GM21423 (cell line): ENCODE measurements around the gene VIP.
"Not testable (repeated sequence)": the region's sequence is repeated elsewhere in the genome, so short reads cannot be mapped to it uniquely, and the experiment has no call there.

Source experiments
- ATAC-seq: cut with Tn5 transposase; IDR thresholded peaks from one replicate; pipeline ENCODE4 v1.9.1; 2021; ENCODE audit warnings: mild to moderate bottlenecking, moderate library complexity; ENCODE audit not compliant: unreplicated experiment

Gene VIP

GRCh38 chr6:152750694-152751093, at the start of gene VIP:
TSS of gene VIP (plus strand) at chr6:152750797. CDS start at chr6:152752178, 1,381 bp downstream.
- no peak for ATAC-seq

DNA sequence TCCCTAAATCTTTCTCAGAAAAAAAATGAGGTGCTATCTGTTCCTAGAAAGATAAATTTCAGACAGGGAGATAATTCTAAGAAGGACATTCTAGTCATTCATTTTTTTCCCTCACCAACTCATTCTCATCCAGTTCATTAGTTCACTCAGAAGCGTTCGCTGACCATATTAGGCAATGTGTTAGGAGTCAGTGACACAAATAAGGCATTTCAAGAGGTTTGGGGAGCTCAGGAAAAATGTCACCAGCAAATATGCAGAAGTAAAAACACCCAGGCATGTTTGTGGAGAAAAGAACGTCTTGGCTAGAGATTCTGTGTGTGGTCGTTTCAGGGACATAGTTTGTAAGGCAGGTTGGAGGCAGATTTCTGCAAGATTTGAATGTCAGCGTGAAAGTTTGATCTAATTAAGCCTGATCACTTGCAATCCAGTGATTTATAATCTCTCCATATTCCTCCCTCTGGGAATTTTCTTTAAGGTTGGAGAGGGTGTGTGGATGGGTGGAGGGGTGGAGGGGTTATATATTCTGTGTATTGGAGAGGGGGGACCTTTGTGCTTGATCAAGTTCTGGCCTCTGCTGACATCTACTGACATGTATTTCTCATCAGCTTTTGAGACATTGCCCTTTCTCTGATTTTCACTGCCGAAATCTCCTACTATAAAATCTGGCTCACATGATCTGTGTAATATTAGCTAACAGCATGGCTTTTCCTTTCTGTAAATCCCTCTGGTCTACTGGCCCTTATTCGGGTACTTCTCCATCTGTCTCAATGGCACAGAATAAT, 49.3 kb upstream of the VIP start:
- no peak for ATAC-seq

DNA sequence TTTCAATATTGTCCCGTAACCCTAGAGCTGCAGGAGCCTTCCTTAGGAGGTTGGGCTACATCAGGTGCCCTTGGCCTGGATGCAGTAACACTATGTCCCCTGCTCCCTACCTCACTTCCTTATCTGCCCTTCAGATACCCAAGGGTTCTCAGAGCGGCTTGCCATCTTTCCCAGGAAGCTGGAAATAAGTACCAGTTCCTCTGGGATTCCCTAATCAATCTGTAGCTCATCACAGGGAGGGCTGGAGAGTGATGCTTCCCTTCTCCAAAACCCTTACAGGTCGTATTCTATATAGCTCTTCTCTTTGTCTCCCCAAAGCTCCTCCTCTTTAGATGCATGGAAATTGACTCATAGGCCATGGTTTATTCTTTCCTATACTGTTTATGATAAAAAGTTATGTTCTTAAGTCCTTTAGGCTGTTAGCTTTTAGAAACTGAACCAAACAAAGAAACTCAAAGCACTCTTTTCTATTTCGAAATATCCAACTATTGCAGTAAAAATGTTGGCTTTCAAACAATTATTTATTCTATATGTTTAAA, 48.7 kb upstream of the VIP start:
- ATAC-seq: no peak

GRCh38 chr6:152703750-152704149, 46.8 kb upstream of the VIP start:
- not testable (repeated sequence) for ATAC-seq

GRCh38 chr6:152705327-152705726, 45.3 kb upstream of the VIP start:
- ATAC-seq: no peak

GRCh38 chr6:152716322-152716721, 34.3 kb upstream of the VIP start:
- ATAC-seq: no peak

GRCh38 chr6:152720974-152721373, 29.6 kb upstream of the VIP start:
- no peak for ATAC-seq

DNA sequence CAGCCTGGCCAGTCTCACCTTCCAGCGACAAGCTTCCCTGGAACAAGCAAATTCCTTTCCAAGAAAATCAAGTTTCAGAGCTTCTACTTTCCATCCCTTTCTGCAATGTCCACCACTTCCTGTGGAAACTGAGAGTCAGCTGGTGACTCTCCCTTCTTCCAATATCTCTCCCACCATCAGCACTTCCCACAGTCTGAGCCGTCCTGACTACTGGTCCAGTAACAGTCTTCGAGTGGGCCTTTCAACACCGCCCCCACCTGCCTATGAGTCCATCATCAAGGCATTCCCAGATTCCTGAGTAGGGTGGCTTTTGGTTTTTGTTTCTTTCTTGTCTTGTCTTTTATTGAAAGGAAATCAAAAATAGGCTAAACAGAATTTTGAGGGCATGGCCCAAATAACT, 28.6 kb upstream of the VIP start:
- ATAC-seq: no peak

GRCh38 chr6:152723398-152723797, 27.2 kb upstream of the VIP start:
- no peak for ATAC-seq

GRCh38 chr6:152726313-152726712, 24.3 kb upstream of the VIP start:
- ATAC-seq: no peak

DNA sequence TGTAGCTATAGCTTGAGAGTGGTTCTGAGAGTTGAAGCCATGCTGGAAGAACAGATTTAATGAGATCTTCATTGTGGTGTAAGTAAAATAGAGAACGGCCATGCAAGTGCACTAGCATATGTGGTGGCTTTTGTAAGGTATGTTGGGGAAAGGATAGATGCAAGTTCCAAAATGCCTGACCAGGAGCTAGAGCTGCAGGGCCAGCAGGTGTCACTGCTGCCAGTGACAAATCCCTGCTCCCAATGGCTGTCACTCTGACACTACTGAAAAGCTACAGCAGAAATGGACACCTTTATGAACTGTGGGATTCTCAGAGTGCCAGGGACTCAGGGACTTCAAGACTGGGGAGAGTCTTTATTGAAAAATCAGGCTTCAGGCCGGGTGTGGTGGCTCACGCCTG, 23.1 kb upstream of the VIP start:
- ATAC-seq: no peak

- no peak for ATAC-seq
Observed at GRCh38 chr6:152734630-152735029, 16.0 kb upstream of the VIP start.

- ATAC-seq: no peak
Observed at GRCh38 chr6:152736687-152737273, 13.8 kb upstream of the VIP start.

- no peak for ATAC-seq
Observed at GRCh38 chr6:152745509-152746171, 5.0 kb upstream of the VIP start.

DNA sequence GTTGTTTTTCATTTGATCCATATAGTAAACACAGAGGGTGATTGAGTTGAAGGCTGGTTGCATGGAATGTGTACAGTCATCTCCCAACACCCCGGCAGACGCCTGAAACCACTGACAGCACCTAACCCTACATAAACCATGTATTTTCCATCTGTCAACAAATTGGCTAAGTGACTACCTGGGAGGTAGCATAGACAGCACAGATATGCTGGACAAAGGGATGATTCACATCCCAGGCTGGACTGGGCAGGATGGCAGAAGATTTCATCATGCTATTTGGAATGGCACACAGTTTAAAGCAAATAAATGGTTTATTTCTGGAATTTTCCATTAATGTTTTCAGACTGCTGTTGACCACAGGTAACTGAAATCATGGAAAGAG, 4.4 kb upstream of the VIP start:
- no peak for ATAC-seq

- no peak for ATAC-seq
Observed at GRCh38 chr6:152748843-152749242, 1.8 kb upstream of the VIP start.

DNA sequence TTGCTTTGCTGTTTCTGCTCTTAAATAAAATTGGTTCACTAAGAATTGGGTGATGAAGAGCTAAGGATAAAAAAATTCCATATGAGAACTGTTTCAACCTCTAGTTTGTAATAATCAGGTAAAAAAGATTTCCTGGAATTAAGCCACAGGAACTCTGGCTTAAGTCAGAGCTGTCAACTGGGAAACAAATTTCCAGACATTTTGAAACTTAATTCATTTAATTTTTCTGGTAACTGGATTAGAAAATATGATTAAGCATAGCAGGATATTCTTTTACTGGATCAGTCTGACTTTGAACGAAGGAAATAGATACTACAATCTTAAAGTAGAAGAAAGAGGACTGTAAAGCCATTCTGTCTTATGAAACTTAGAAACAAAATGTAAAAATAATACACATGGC, 1.3 kb upstream of the VIP start:
- no peak for ATAC-seq

GRCh38 chr6:152765331-152765730, 14.7 kb downstream of the VIP start:
- no peak for ATAC-seq

- ATAC-seq: no peak
Observed at GRCh38 chr6:152769159-152769558, 18.6 kb downstream of the VIP start.

- ATAC-seq: no peak
Observed at GRCh38 chr6:152769993-152770392, 19.4 kb downstream of the VIP start.

DNA sequence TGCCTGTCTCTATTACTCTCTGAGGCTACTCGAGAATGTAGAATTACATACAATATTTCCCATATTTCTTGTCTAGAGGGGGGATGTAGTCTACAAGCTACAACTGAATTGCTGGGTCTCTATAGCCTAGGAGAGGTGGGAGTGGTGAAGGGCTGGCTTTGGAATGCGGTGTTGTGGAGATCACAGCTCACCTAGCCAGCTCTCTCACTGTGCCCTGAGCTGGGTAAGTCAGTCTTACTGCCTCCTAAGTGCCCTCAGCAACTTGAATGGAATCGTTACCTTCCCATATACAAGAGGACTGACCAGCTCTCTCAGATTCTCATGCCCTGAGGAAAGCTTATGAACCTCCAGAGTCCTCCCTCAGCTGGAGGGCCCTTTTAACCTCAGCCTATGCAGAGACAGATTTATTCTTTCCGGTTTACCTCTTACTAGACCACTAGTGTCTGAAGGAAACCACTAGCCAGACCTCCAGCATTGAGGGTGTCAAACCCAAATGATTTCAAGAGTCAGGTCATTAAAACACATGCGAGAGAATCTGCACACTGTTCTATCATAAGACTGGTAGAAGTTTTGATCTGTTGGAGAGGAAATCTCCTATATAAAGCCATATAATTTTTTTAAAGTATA, 20.6 kb downstream of the VIP start:
- no peak for ATAC-seq
